ENCODE results near the gene THAP10. TPM values are rescaled to one million over a fixed set of nuclear protein-coding genes. Genes with fewer than 3 reads are reported as not detected.

The THAP10 gene
- total and polyA plus RNA-seq, 5 donors, result 1.8 to 4.9 (median 4.1) TPM

Other genes with a start within 250 kb of the THAP10 start
- gene UACA, start 128.9 kb downstream of the THAP10 start, total RNA-seq, result 10 to 100 TPM; 29.7 to 61.6 (median 48.5) TPM
- 28.9 TPM for gene UACA, start 128.9 kb downstream of the THAP10 start, polyA plus RNA-seq
- 10 to 100 TPM; 34.1 to 44.0 (median 38.8) TPM for gene LARP6, start 38.3 kb downstream of the THAP10 start, total RNA-seq
- gene LARP6, start 38.3 kb downstream of the THAP10 start, polyA plus RNA-seq, result 32.3 TPM
- gene LRRC49, start 393 bp upstream of the THAP10 start, total RNA-seq, result 10 to 100 TPM; 41.2 to 53.7 (median 49.4) TPM
- gene LRRC49, start 393 bp upstream of the THAP10 start, polyA plus RNA-seq, result 44.7 TPM
- 10 to 100 TPM; 63.6 to 93.8 (median 73.8) TPM for gene THSD4, start 223.0 kb upstream of the THAP10 start, total RNA-seq
- gene THSD4, start 223.0 kb upstream of the THAP10 start, polyA plus RNA-seq, result 40.5 TPM

All from right cardiac atrium (tissue), 5 donors.